HEK293 (cell line): Measurements from ENCODE around the gene TLCD2.
"Not testable (repeated sequence)": the region's sequence is repeated elsewhere in the genome, so short reads cannot be mapped to it uniquely, and the experiment has no call there.

Source experiments
- CTCF ChIA-PET: fragments of 350-600 bp; formaldehyde crosslinking; extraction: SDS; loops from one replicate; lab custom pipeline; 2021; ENCODE audit warnings: antibody characterized with exemption; lab: Yijun Ruan, JAX
- POLR2A ChIA-PET: fragments of 300-600 bp; formaldehyde crosslinking; extraction: SDS; loops from one replicate; lab custom pipeline; 2020; ENCODE audit warnings: antibody characterized with exemption, inconsistent platforms; lab: Yijun Ruan, JAX
- H3K27ac ChIP-seq: fragments of 200-500 bp; sonication (Bioruptor generic); 2 replicates; pipeline ENCODE4 v1.5.1; 2014; ENCODE audit warnings: low read depth, low read length, control low read depth, inconsistent platforms; ENCODE audit errors: extremely low read depth
- H3K36me3 ChIP-seq, 2 experiments: fragments of 200-500 bp in 1 of 2; sonication (Bioruptor generic) in 1 of 2; 1 replicate in 1 of 2; 2 replicates in 1 of 2; pipeline ENCODE4 v1.5.1; 2014 to 2017; ENCODE audit warnings: inconsistent platforms in 2 of 2, low read length in 2 of 2; ENCODE audit not compliant: control insufficient read depth in 2 of 2, insufficient read depth in 1 of 2
- H3K4me1 ChIP-seq: fragments of 200-500 bp; sonication (Bioruptor generic); 2 replicates; pipeline ENCODE4 v1.5.1; 2014; ENCODE audit warnings: mild to moderate bottlenecking, low read length, inconsistent platforms; ENCODE audit not compliant: control insufficient read depth, insufficient read depth
- H3K4me3 ChIP-seq: 2 replicates; pipeline ENCODE4 v1.5.1; 2011; ENCODE audit warnings: low read depth, mild to moderate bottlenecking, control low read depth, low read length, moderate library complexity
- H3K9me3 ChIP-seq: fragments of 200-500 bp; sonication (Bioruptor generic); 2 replicates; pipeline ENCODE4 v1.5.1; 2014; ENCODE audit warnings: low read depth, low read length, inconsistent platforms; ENCODE audit not compliant: control insufficient read depth, insufficient read depth
- AEBP2 ChIP-seq: fragments of 450-650 bp; formaldehyde crosslinking; IDR thresholded peaks from 2 replicates; pipeline ENCODE4 v1.5.1; 2016; ENCODE audit warnings: missing biosample characterization, missing genetic modification characterization, borderline replicate concordance
- GFI1B ChIP-seq: fragments of 450-650 bp; formaldehyde crosslinking; IDR thresholded peaks from 2 replicates; pipeline ENCODE4 v1.5.1; 2016; ENCODE audit warnings: missing biosample characterization, missing genetic modification characterization
- GLIS2 ChIP-seq: fragments of 450-650 bp; formaldehyde crosslinking; IDR thresholded peaks from 2 replicates; pipeline ENCODE4 v1.5.1; 2016; ENCODE audit warnings: missing biosample characterization, missing genetic modification characterization
- PRDM10 ChIP-seq: fragments of 450-650 bp; formaldehyde crosslinking; IDR thresholded peaks from 2 replicates; pipeline ENCODE4 v1.5.1; 2016; ENCODE audit warnings: missing biosample characterization, missing genetic modification characterization
- ZBTB44 ChIP-seq: fragments of 450-650 bp; IDR thresholded peaks from 2 replicates; pipeline ENCODE4 v1.5.1; 2018; ENCODE audit warnings: missing biosample characterization, mild to moderate bottlenecking, missing genetic modification characterization
- ZNF223 ChIP-seq: fragments of 450-650 bp; formaldehyde crosslinking; IDR thresholded peaks from 2 replicates; pipeline ENCODE4 v1.5.1; 2016; ENCODE audit warnings: missing biosample characterization, missing genetic modification characterization
- ZNF26 ChIP-seq: fragments of 450-650 bp; formaldehyde crosslinking; IDR thresholded peaks from 2 replicates; pipeline ENCODE4 v1.5.1; 2016; ENCODE audit warnings: missing biosample characterization, missing genetic modification characterization
- ZNF366 ChIP-seq: fragments of 450-650 bp; formaldehyde crosslinking; conservative IDR thresholded peaks from 2 replicates; pipeline ENCODE4 v1.5.1; 2016; ENCODE audit warnings: missing biosample characterization, missing genetic modification characterization
- ZNF404 ChIP-seq: fragments of 450-650 bp; formaldehyde crosslinking; IDR thresholded peaks from 2 replicates; pipeline ENCODE4 v1.5.1; 2017; ENCODE audit warnings: missing biosample characterization, missing genetic modification characterization

The TLCD2 gene

GRCh38 chr17:1690544-1691221, 19.5 kb downstream of the TLCD2 start:
- CTCF ChIA-PET: interaction anchor here (1.1 kb wide), 1 partner anchor 43 kb away, joined by 3 read pairs; no protein-coding TSS in a partner anchor
- no peak overlapping the region for H3K27ac ChIP-seq

GRCh38 chr17:1688405-1688804, 21.8 kb downstream of the TLCD2 start:
- CTCF ChIA-PET: interaction anchor here (0.7 kb wide), 1 partner anchor 20 kb away, joined by 3 read pairs; no protein-coding TSS in a partner anchor
- POLR2A ChIA-PET, H3K36me3 ChIP-seq: not testable (repeated sequence)

More at GRCh38 chr17:1690544-1691221, 19.5 kb downstream of the TLCD2 start:
- POLR2A ChIA-PET: interaction anchor here (0.7 kb wide), 1 partner anchor 62 kb away, joined by 3 read pairs; the partner anchor contains the start of gene SLC43A2
- H3K4me1 ChIP-seq: no peaks in the 10 kb centered on the region
- no peaks in the 10 kb centered on the region for H3K9me3 ChIP-seq
- H3K36me3 ChIP-seq: no peaks in the 10 kb centered on the region
- TF ChIP-seq ZNF404 (tag by site-specific recombination) (no peak), GLIS2 (tag by site-specific recombination) (no peak)
- H3K4me3 ChIP-seq: no peak overlapping the region

GRCh38 chr17:1686086-1686485, 24.1 kb downstream of the TLCD2 start:
- no peaks in the 10 kb centered on the region for H3K9me3 ChIP-seq
- ChIA-PET POLR2A (no interaction called here), CTCF (interaction anchor here (1.0 to 1.6 kb wide), 3 partner anchors 16 to 38 kb away, joined by 3 to 4 read pairs (median 3); no protein-coding TSS in a partner anchor)
- no peak overlapping the region for H3K27ac ChIP-seq
- TF ChIP-seq ZNF366 (tag by site-specific recombination) (peak; percentile 32; the same call in 1 of the 2 replicates), ZNF26 (no peak), PRDM10 (tag by site-specific recombination) (peak; percentile 56; the same call in 1 of the 2 replicates), ZNF223 (tag by site-specific recombination) (no peak), GFI1B (tag by site-specific recombination) (no peak), ZBTB44 (tag by site-specific recombination) (no peak), AEBP2 (no peak)
- H3K36me3 ChIP-seq: peaks cover 26% of the 10 kb centered on the region in 2 experiments
- H3K4me3 ChIP-seq: no peak overlapping the region
- peaks cover 10% of the 10 kb centered on the region; the same call in 1 of the 2 replicates for H3K4me1 ChIP-seq

More at GRCh38 chr17:1688405-1688804, 21.8 kb downstream of the TLCD2 start:
- H3K9me3 ChIP-seq, H3K4me1 ChIP-seq, H3K4me3 ChIP-seq, H3K27ac ChIP-seq: not testable (repeated sequence)
